ENCODE measurements around the gene DTNBP1.
"Not testable (repeated sequence)": the region's sequence is repeated elsewhere in the genome, so short reads cannot be mapped to it uniquely, and the experiment has no call there.

DNA sequence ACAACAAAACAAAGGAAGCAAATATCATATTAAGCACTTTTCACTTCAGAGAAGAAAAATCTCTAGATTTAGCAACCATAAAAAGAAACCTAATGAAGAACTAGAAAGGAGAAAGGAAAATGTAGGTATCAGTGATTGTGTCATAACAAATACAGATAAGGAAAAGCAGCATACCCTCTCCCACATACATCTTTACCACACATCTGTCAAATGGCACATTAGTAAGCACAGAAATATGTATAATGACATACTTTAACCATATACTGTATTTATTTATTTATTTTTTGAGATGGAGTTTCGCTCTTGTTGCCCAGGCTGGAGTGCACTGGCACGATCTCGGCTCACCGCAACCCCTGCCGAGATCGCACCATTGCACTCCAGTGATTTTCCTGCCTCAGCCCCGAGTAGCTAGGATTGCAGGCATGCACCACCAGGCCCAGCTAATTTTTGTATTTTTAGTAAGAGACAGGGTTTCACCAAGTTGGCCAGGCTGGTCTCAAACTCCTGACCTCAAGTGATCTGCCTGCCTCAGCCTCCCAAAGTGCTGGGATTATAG is 12.7 kb downstream of the DTNBP1 start:
- TF ChIP-seq, protein P1, sequence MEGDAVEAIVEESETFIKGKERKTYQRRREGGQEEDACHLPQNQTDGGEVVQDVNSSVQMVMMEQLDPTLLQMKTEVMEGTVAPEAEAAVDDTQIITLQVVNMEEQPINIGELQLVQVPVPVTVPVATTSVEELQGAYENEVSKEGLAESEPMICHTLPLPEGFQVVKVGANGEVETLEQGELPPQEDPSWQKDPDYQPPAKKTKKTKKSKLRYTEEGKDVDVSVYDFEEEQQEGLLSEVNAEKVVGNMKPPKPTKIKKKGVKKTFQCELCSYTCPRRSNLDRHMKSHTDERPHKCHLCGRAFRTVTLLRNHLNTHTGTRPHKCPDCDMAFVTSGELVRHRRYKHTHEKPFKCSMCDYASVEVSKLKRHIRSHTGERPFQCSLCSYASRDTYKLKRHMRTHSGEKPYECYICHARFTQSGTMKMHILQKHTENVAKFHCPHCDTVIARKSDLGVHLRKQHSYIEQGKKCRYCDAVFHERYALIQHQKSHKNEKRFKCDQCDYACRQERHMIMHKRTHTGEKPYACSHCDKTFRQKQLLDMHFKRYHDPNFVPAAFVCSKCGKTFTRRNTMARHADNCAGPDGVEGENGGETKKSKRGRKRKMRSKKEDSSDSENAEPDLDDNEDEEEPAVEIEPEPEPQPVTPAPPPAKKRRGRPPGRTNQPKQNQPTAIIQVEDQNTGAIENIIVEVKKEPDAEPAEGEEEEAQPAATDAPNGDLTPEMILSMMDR (conservative IDR thresholded peaks at IDR 0.05; ENCODE audit: low read length): not testable (repeated sequence)
- TF ChIP-seq EZH2phosphoT487 (IDR thresholded peaks at IDR 0.05; ENCODE audit: borderline replicate concordance, low read depth, low read length): not testable (repeated sequence)

Data from OCI-LY7 (cell line).